Measurements from ENCODE around the gene SEMA3D.

The SEMA3D gene

GRCh38 chr7:85183296-85183695, 3.6 kb downstream of the SEMA3D start:
- DNase-seq, result no peak

- DNase-seq, result no peak
These were observed 8.1 kb downstream of the SEMA3D start for GRCh38 chr7:85178531-85179298.

GRCh38 chr7:85177316-85177715, 9.5 kb downstream of the SEMA3D start:
- no peak for DNase-seq

GRCh38 chr7:85176197-85176596, 10.7 kb downstream of the SEMA3D start:
- DNase-seq, result no peak

- no peak for DNase-seq
These were observed 11.6 kb downstream of the SEMA3D start for GRCh38 chr7:85175217-85175616.

GRCh38 chr7:85172530-85172941, 14.3 kb downstream of the SEMA3D start:
- no peak for DNase-seq

GRCh38 chr7:85167636-85168035, 19.2 kb downstream of the SEMA3D start:
- no peak for DNase-seq

GRCh38 chr7:85165263-85165662, 21.6 kb downstream of the SEMA3D start:
- DNase-seq, result no peak

- DNase-seq, result no peak
These were observed 22.5 kb downstream of the SEMA3D start for GRCh38 chr7:85164376-85164775.

- DNase-seq, result no peak
These were observed 24.1 kb downstream of the SEMA3D start for GRCh38 chr7:85162721-85163120.

GRCh38 chr7:85160223-85160622, 26.6 kb downstream of the SEMA3D start:
- DNase-seq, result no peak

- no peak for DNase-seq
These were observed 27.9 kb downstream of the SEMA3D start for GRCh38 chr7:85159003-85159402.

GRCh38 chr7:85156661-85157208, 30.1 kb downstream of the SEMA3D start:
- no peak for DNase-seq

GRCh38 chr7:85154282-85154937, 32.4 kb downstream of the SEMA3D start:
- no peak for DNase-seq

- no peak for DNase-seq
These were observed 33.1 kb downstream of the SEMA3D start for GRCh38 chr7:85153715-85154114.

GRCh38 chr7:85150624-85151023, 36.2 kb downstream of the SEMA3D start:
- DNase-seq, result no peak

GRCh38 chr7:85144771-85145170, 42.1 kb downstream of the SEMA3D start:
- DNase-seq, result no peak

- DNase-seq, result no peak
These were observed 50.9 kb downstream of the SEMA3D start for GRCh38 chr7:85135977-85136376.

GRCh38 chr7:85133560-85133959, 53.3 kb downstream of the SEMA3D start:
- DNase-seq, result no peak

GRCh38 chr7:85133006-85133405, 53.9 kb downstream of the SEMA3D start:
- DNase-seq, result no peak

GRCh38 chr7:85130702-85131101, 56.2 kb downstream of the SEMA3D start:
- no peak for DNase-seq

- no peak for DNase-seq
These were observed 60.5 kb downstream of the SEMA3D start for GRCh38 chr7:85126383-85126782.

- no peak for DNase-seq
These were observed 61.2 kb downstream of the SEMA3D start for GRCh38 chr7:85125651-85126131.

- DNase-seq, result no peak
These were observed 61.7 kb downstream of the SEMA3D start for GRCh38 chr7:85125176-85125575.

Measured in SHP77 treated with DMSO at 0.1 percent for 48 hours (cell line).